ENCODE measurements around the gene CEACAM4. TPM values are rescaled to one million over a fixed set of nuclear protein-coding genes. Genes with fewer than 3 reads are reported as not detected.

Gene CEACAM4
- total and polyA plus RNA-seq, 2 of the 4 experiments (the other 2 are of a cell fraction), result not detected

GRCh38 chr19:41637484-41637883 is 10.6 kb upstream of the CEACAM4 start:
- Histone ChIP-seq H3K4ac (ENCODE audit: low read depth, low read length) (no peak overlapping the region), H3K23ac (ENCODE audit: low read depth, low read length) (no peak overlapping the region), H2AFZ (replicated peaks; ENCODE audit: low read length, poor library complexity) (no peak overlapping the region), H4K5ac (ENCODE audit: low read depth, low read length) (no peak overlapping the region), H2BK5ac (ENCODE audit: low read depth, low read length, poor library complexity, severe bottlenecking) (no peak overlapping the region), H3K18ac (ENCODE audit: low read depth, low read length) (no peak overlapping the region), H3K56ac (ENCODE audit: extremely low read depth, insufficient read depth, low read length) (no peak overlapping the region), H3K27me3 (ENCODE audit: control insufficient read depth, insufficient read depth, low read length) (no peaks in the 10 kb centered on the region), H3K27ac (ENCODE audit: insufficient read depth, low read length) (no peak overlapping the region), H3K4me2 (ENCODE audit: low read depth, low read length) (no peak overlapping the region), H3K79me1 (ENCODE audit: low read depth in 1 of 2, low read length in 2 of 2) (no peaks in the 10 kb centered on the region), H3K14ac (replicated peaks; ENCODE audit: low read depth, low read length) (no peak overlapping the region), H2BK20ac (ENCODE audit: low read depth, low read length) (no peak overlapping the region), H3K9me3 (ENCODE audit: control insufficient read depth, insufficient read depth, low read length) (no peaks in the 10 kb centered on the region), H2AK9ac (replicated peaks; ENCODE audit: low read depth, low read length, poor library complexity) (no peak overlapping the region), H4K8ac (ENCODE audit: low read depth in 2 of 2, low read length in 2 of 2) (no peak overlapping the region), H3K36me3 (ENCODE audit: control insufficient read depth, insufficient read depth, low read length) (no peaks in the 10 kb centered on the region), H3K4me3 (ENCODE audit: insufficient read depth, low read depth, low read length) (no peak overlapping the region), H2BK120ac (ENCODE audit: low read depth, low read length) (no peak overlapping the region), H4K91ac (ENCODE audit: insufficient read depth, low read depth, low read length) (no peak overlapping the region), H4K20me1 (ENCODE audit: insufficient read depth, low read length) (no peaks in the 10 kb centered on the region), H3K9me1 (ENCODE audit: insufficient read depth, low read length) (no peaks in the 10 kb centered on the region), H3K9ac (ENCODE audit: low read depth, low read length) (no peak overlapping the region), H3K4me1 (ENCODE audit: control insufficient read depth, insufficient read depth, low read length) (no peaks in the 10 kb centered on the region), H2BK15ac (ENCODE audit: low read depth, low read length) (no peak overlapping the region), H2AK5ac (ENCODE audit: low read depth, low read length) (no peak overlapping the region)
- no peak for DNase-seq
- no peak for TF ChIP-seq CEBPB (IDR thresholded peaks at IDR 0.05; ENCODE audit: low read depth, low read length)
- TF ChIP-seq NFE2L2 (IDR thresholded peaks at IDR 0.05; ENCODE audit: low read depth, low read length), result no peak
- TF ChIP-seq SMC3 (IDR thresholded peaks at IDR 0.05; ENCODE audit: low read depth, low read length), result no peak
- TF ChIP-seq CTCF (conservative IDR thresholded peaks at IDR 0.05; ENCODE audit: low read depth, low read length), result no peak
- no peak for TF ChIP-seq MAZ (IDR thresholded peaks at IDR 0.05; ENCODE audit: borderline replicate concordance, low read depth, low read length)
- TF ChIP-seq MXI1 (IDR thresholded peaks at IDR 0.05; ENCODE audit: borderline replicate concordance, low read depth, low read length), result no peak
- no peak for TF ChIP-seq ELK1 (IDR thresholded peaks at IDR 0.05; ENCODE audit: borderline replicate concordance, low read depth, low read length)
- no peak for TF ChIP-seq BHLHE40 (IDR thresholded peaks at IDR 0.05; ENCODE audit: low read depth, low read length)
- no peak for TF ChIP-seq RCOR1 (IDR thresholded peaks at IDR 0.05; ENCODE audit: insufficient replicate concordance, low read length)
- no peak for TF ChIP-seq FOS (IDR thresholded peaks at IDR 0.05; ENCODE audit: low read depth, low read length)
- no peak for TF ChIP-seq POLR2A (IDR thresholded peaks at IDR 0.05; ENCODE audit: low read depth, low read length)
- no peak for TF ChIP-seq USF2 (IDR thresholded peaks at IDR 0.05; ENCODE audit: low read depth, low read length)
- no peak for TF ChIP-seq MAFK (IDR thresholded peaks at IDR 0.05; ENCODE audit: low read depth, low read length)
- no peak for TF ChIP-seq RAD21 (IDR thresholded peaks at IDR 0.05; ENCODE audit: low read length)
- no peak for TF ChIP-seq RFX5 (IDR thresholded peaks at IDR 0.05; ENCODE audit: low read depth, low read length)
- TF ChIP-seq CHD1 (IDR thresholded peaks at IDR 0.05; ENCODE audit: low read depth, low read length), result no peak
- no CpG with 5 or more reads among the region's 2 CpGs for WGBS, 2 experiments (ENCODE audit: extremely low coverage in 2 of 2, insufficient read length in 1 of 2)
- intact Hi-C loops (cut with micrococcal nuclease), result no loop called here
- ChIA-PET CTCF (no interaction called here), POLR2A (ENCODE audit: unreplicated experiment) (no interaction called here)
- dilution Hi-C loops (cut with HindIII; ENCODE audit: low sequenced_read_pairs, unreplicated experiment), result no loop called here
- no peak for ATAC-seq (ENCODE audit: low read depth)
- in situ Hi-C loops (cut with MboI; ENCODE audit: low sequenced_read_pairs), result no loop called here
- BruUV-seq (replicated peaks), result no TSS peak
